Esophagus muscularis mucosa (tissue), 3 donors: ENCODE results near the gene HPS6.

Experiments
- EP300 ChIP-seq: sonication (generic); formaldehyde crosslinking; IDR thresholded peaks from one replicate; pipeline ENCODE4 v1.6.1; 2017; ENCODE audit warnings: antibody characterized with exemption
- TF ChIP-seq, protein P1 (sequence below), 3 experiments: fragments of 200-600 bp in 2 of 3; fragments of 450-650 bp in 1 of 3; sonication (generic) in 2 of 3; IDR thresholded peaks; one replicate each; pipeline ENCODE4 v1.5.1; 2017 to 2019; ENCODE audit warnings: antibody characterized with exemption in 3 of 3, mild to moderate bottlenecking in 2 of 3, moderate library complexity in 1 of 3

DNA sequence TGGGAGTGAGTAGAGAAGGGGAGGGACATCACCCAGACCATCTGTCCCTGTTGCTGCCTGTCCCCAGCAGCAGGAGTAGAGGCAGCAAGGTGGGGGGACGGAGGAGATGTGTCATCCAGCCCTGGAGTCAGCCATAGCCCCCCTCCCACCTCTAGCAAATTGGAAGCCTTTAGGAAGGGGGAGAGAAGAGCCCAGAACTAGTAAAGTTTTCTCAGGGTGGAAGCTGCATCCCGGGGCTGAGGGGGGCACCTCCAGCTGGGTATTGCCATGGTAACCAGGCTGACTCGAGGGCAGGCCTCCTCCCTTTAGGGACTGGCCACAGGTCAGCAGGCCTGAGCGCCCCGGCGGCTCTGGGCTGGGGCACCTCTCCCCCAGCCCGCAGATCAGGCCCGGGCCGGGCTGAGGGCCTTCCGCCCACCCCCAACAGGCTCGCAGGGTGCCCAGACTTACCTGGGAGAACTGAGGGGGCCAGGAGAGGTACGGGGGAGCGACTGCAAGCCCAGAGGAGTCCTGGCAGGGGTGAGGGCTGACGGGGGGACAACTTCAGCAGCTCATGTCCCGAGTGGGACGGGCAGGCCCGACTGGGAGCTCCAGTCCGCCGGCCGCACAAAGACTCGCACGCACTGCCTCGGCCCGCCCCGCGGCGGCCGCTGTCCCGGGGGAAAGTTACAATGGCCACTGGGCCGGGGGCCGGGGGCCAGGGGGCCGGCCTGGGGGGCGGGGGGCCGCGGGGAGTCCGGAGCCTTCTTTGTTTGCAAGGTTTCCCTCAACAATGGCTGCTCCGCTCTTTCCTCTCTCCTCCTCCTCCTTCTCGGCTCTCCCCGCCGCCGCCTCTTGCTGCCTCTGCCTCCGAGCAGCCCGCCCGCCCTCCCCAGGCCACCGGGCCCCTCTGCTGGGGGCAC, 49.1 kb downstream of the HPS6 start:
- TF ChIP-seq, protein P1, sequence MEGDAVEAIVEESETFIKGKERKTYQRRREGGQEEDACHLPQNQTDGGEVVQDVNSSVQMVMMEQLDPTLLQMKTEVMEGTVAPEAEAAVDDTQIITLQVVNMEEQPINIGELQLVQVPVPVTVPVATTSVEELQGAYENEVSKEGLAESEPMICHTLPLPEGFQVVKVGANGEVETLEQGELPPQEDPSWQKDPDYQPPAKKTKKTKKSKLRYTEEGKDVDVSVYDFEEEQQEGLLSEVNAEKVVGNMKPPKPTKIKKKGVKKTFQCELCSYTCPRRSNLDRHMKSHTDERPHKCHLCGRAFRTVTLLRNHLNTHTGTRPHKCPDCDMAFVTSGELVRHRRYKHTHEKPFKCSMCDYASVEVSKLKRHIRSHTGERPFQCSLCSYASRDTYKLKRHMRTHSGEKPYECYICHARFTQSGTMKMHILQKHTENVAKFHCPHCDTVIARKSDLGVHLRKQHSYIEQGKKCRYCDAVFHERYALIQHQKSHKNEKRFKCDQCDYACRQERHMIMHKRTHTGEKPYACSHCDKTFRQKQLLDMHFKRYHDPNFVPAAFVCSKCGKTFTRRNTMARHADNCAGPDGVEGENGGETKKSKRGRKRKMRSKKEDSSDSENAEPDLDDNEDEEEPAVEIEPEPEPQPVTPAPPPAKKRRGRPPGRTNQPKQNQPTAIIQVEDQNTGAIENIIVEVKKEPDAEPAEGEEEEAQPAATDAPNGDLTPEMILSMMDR (IDR thresholded peaks at IDR 0.05) = no peak
- TF ChIP-seq EP300 = no peak
